A673 (cell line): ENCODE results near the gene ENOPH1. TPM values are rescaled to one million over a fixed set of nuclear protein-coding genes. Genes with fewer than 3 reads are reported as not detected.

Experiments used
- Bru-seq: library from RNA; stranded (reverse); fragments of 400-500 nt; gene quantifications from one replicate; lab custom pipeline; 2021; lab: Mats Ljungman, UMichigan
- BruChase-seq, 2 experiments: library from RNA; stranded (reverse); fragments of 400-500 nt; gene quantifications; one replicate each; lab custom pipeline; 2021; lab: Mats Ljungman, UMichigan
- BruUV-seq: library from RNA; stranded (reverse); fragments of 400-500 nt; replicated peaks from 2 replicates; lab custom pipeline; 2021; lab: Mats Ljungman, UMichigan
- CTCF ChIA-PET: fragments of 300-600 bp; sonication (Branson Sonifier 250); formaldehyde crosslinking; loops from one replicate; lab custom pipeline; 2022; ENCODE audit warnings: antibody characterized with exemption; lab: Charles Lee
- POLR2A ChIA-PET: fragments of 300-600 bp; sonication (Branson Sonifier 250); formaldehyde crosslinking; loops from one replicate; lab custom pipeline; 2022; ENCODE audit warnings: antibody characterized with exemption; ENCODE audit not compliant: low non-redundant PET; lab: Charles Lee
- DNase-seq: peaks from one replicate; pipeline ENCODE4 v3.0.0-alpha.2; 2015; ENCODE audit warnings: low spot score
- H3K27ac ChIP-seq: fragments of 200-600 bp; sonication (generic); 2 replicates; pipeline ENCODE4 v1.5.1; 2016; ENCODE audit warnings: mixed run types, low read depth, mild to moderate bottlenecking, mixed read lengths, antibody characterized with exemption, low read length; ENCODE audit not compliant: poor library complexity, severe bottlenecking
- H3K27me3 ChIP-seq: fragments of 200-600 bp; sonication (generic); replicated peaks from 2 replicates; pipeline ENCODE4 v1.6.1; 2017; ENCODE audit warnings: mixed run types, low read depth, mild to moderate bottlenecking, mixed read lengths, antibody characterized with exemption, low read length; ENCODE audit not compliant: insufficient read depth, poor library complexity
- H3K36me3 ChIP-seq: fragments of 200-600 bp; sonication (generic); 2 replicates; pipeline ENCODE4 v1.6.1; 2016; ENCODE audit warnings: mixed run types, mild to moderate bottlenecking, mixed read lengths, antibody characterized with exemption, low read length; ENCODE audit not compliant: insufficient read depth, poor library complexity, severe bottlenecking
- H3K4me1 ChIP-seq: fragments of 200-600 bp; sonication (generic); 2 replicates; pipeline ENCODE4 v1.6.1; 2017; ENCODE audit warnings: mixed run types, mild to moderate bottlenecking, mixed read lengths, antibody characterized with exemption, low read length; ENCODE audit not compliant: insufficient read depth, poor library complexity, severe bottlenecking
- H3K4me3 ChIP-seq: fragments of 200-600 bp; sonication (generic); 2 replicates; pipeline ENCODE4 v1.5.1; 2016; ENCODE audit warnings: low read depth, mixed run types, mild to moderate bottlenecking, mixed read lengths, low read length; ENCODE audit not compliant: poor library complexity, severe bottlenecking
- H3K9me3 ChIP-seq: fragments of 200-600 bp; sonication (generic); 2 replicates; pipeline ENCODE4 v1.6.1; 2016; ENCODE audit warnings: mixed run types, low read depth, mild to moderate bottlenecking, mixed read lengths, antibody characterized with exemption, low read length; ENCODE audit not compliant: poor library complexity, severe bottlenecking
- CTCF ChIP-seq: fragments of 300-800, 200-600 bp; sonication (generic); conservative IDR thresholded peaks from 2 replicates; pipeline ENCODE4 v1.5.1; 2017; ENCODE audit warnings: low read depth, mild to moderate bottlenecking, antibody characterized with exemption, low read length, moderate library complexity, mixed read lengths
- EZH2 ChIP-seq: fragments of 200-600 bp; sonication (generic); IDR thresholded peaks from 2 replicates; pipeline ENCODE4 v1.6.1; 2017; ENCODE audit warnings: borderline replicate concordance, low read depth, mild to moderate bottlenecking, mixed read lengths, antibody characterized with exemption, low read length; ENCODE audit not compliant: poor library complexity, severe bottlenecking
- intact Hi-C: fragments of 100-400 bp; cut with micrococcal nuclease; formaldehyde crosslinking; loops from one replicate; pipeline ENCODE4 v1.10.0; 2022; ENCODE audit not compliant: unreplicated experiment
- long read RNA-seq: library from polyadenylated mRNA; stranded (forward); transcript quantifications from one replicate; pipeline ENCODE4 v2.0.0, GENCODE V29; 2022
- total RNA-seq: library from RNA; stranded (reverse); gene quantifications from 2 replicates; pipeline ENCODE4 v1.2.3, GENCODE V29; 2021

ENOPH1 gene
- 27.3 and 29.3 TPM in 2 replicates for total RNA-seq
- Bru-seq, nascent RNA: percentile 79 among the genes with signal in this experiment
- BruChase-seq, experiment 1, labeled RNA remaining after a 2-hour chase: percentile 68 among the genes with signal in this experiment
- BruChase-seq, experiment 2, labeled RNA remaining after a 6-hour chase: percentile 73 among the genes with signal in this experiment
- long read RNA-seq, transcript ENOPH1-203 (6 exons, 1,874 nt): minor isoform, 13 of 100 reads
- long read RNA-seq, transcript ENOPH1-202 (5 exons, 1,689 nt): minor isoform, 7 of 100 reads
- long read RNA-seq, transcript ENOPH1-201 (6 exons, 2,025 nt): major isoform, 66 of 100 reads
- long read RNA-seq, partial matches to known transcripts: 4 of 100 reads
- long read RNA-seq, other reads (novel, unspliced or antisense): 10 of 100 reads

GRCh38 chr4:82430193-82430963, at the start of gene ENOPH1, which contains the start of gene HNRNPDL:
TSS of gene ENOPH1 (plus strand) at chr4:82430590. CDS start at chr4:82430830, 240 bp downstream.
TSS of gene HNRNPDL (minus strand) at chr4:82430462. CDS start at chr4:82429690, 772 bp downstream.
- peak; percentile 95 for DNase-seq
- H3K4me1 ChIP-seq: no peaks in the 10 kb centered on the region
- H3K9me3 ChIP-seq: no peaks in the 10 kb centered on the region
- CTCF ChIA-PET: no interaction called here
- POLR2A ChIA-PET: no interaction called here
- peak within 1 kb of the TSS; percentile 99 for H3K27ac ChIP-seq
- no peaks in the 10 kb centered on the region for H3K27me3 ChIP-seq
- peaks cover 33% of the 10 kb centered on the region for H3K36me3 ChIP-seq
- H3K4me3 ChIP-seq: peak within 1 kb of the TSS; percentile 88
- intact Hi-C loops: no loop called here
- no peak for TF ChIP-seq CTCF
- no peak for TF ChIP-seq EZH2
- no TSS peak for BruUV-seq

- TF ChIP-seq CTCF (no peak), EZH2 (no peak)
- ChIA-PET POLR2A (interaction anchor here (0.6 kb wide), 1 partner anchor 15 kb away, joined by 7 read pairs; no protein-coding TSS in a partner anchor), CTCF (no interaction called here)
- H3K36me3 ChIP-seq: no peaks in the 10 kb centered on the region
- no peak overlapping the region for H3K4me3 ChIP-seq
- no peaks in the 10 kb centered on the region for H3K9me3 ChIP-seq
- no peak for DNase-seq
- H3K27me3 ChIP-seq: no peaks in the 10 kb centered on the region
- H3K27ac ChIP-seq: no peak overlapping the region
- no peaks in the 10 kb centered on the region for H3K4me1 ChIP-seq
- BruUV-seq: no TSS peak
- intact Hi-C loops: no loop called here
Observed at GRCh38 chr4:82380831-82381230, 49.6 kb upstream of the ENOPH1 start.

- no peak overlapping the region for H3K27ac ChIP-seq
- no peak for DNase-seq
- no peak overlapping the region for H3K4me3 ChIP-seq
- H3K4me1 ChIP-seq: no peaks in the 10 kb centered on the region
- intact Hi-C loops: no loop called here
- no peaks in the 10 kb centered on the region for H3K36me3 ChIP-seq
- ChIA-PET POLR2A (interaction anchor here (0.6 kb wide), 1 partner anchor 16 kb away, joined by 7 read pairs; no protein-coding TSS in a partner anchor), CTCF (interaction anchor here (0.6 kb wide), 1 partner anchor 62 kb away, joined by 3 read pairs; no protein-coding TSS in a partner anchor)
- TF ChIP-seq CTCF: no peak
- TF ChIP-seq EZH2: no peak
- BruUV-seq: no TSS peak
- no peaks in the 10 kb centered on the region for H3K9me3 ChIP-seq
- H3K27me3 ChIP-seq: no peaks in the 10 kb centered on the region
Observed at GRCh38 chr4:82381235-82381634, 49.2 kb upstream of the ENOPH1 start.
